SK-N-SH (cell line): ENCODE measurements around the gene SLC34A3. TPM values are rescaled to one million over a fixed set of nuclear protein-coding genes. Genes with fewer than 3 reads are reported as not detected.

ENCODE experiments used
- CTCF ChIA-PET: fragments of 300-600, 350-600 bp; formaldehyde crosslinking; extraction: SDS; loops from one replicate; lab custom pipeline; 2021; lab: Yijun Ruan, JAX
- POLR2A ChIA-PET: fragments of 350-600 bp; sonication (Branson Sonifier 250); formaldehyde crosslinking; extraction: SDS; loops from one replicate; lab custom pipeline; 2020; ENCODE audit warnings: antibody characterized with exemption, inconsistent platforms; lab: Yijun Ruan, JAX
- DNase-seq: peaks from one replicate; pipeline ENCODE4 v3.0.0; 2012
- H2AFZ ChIP-seq: fragments of 200-600 bp; sonication (generic); 2 replicates; pipeline ENCODE4 v1.8.1; 2016; ENCODE audit warnings: antibody characterized with exemption, mild to moderate bottlenecking, low read depth
- H3F3A ChIP-seq: fragments of 200-600 bp; sonication (generic); replicated peaks from 2 replicates; pipeline ENCODE3; 2016; ENCODE audit warnings: antibody characterized with exemption, mild to moderate bottlenecking; ENCODE audit not compliant: insufficient read depth
- H3K27ac ChIP-seq, 2 experiments: fragments of 200-500 bp in 1 of 2; fragments of 200-600 bp in 1 of 2; sonication (Bioruptor generic) in 1 of 2; sonication (generic), shearing (Covaris generic) in 1 of 2; 2 replicates each; pipeline versions ENCODE4 v1.5.1 to v1.6.1; 2014 to 2016; ENCODE audit warnings: low read depth in 2 of 2, inconsistent platforms in 1 of 2, low read length in 1 of 2, mild to moderate bottlenecking in 1 of 2, mixed read lengths in 1 of 2
- H3K27me3 ChIP-seq: fragments of 200-600 bp; sonication (generic), shearing (Covaris generic); 2 replicates; pipeline ENCODE4 v1.6.1; 2016; ENCODE audit warnings: mixed run types; ENCODE audit not compliant: insufficient read depth
- H3K36me3 ChIP-seq, 2 experiments: fragments of 200-500 bp in 1 of 2; fragments of 200-600 bp in 1 of 2; sonication (Bioruptor generic) in 1 of 2; sonication (generic) in 1 of 2; replicated peaks in 1 of 2; 2 replicates each; pipeline versions ENCODE3 to v1.5.1; 2014 to 2016; ENCODE audit warnings: low read length in 1 of 2, mild to moderate bottlenecking in 1 of 2; ENCODE audit not compliant: insufficient read depth in 2 of 2, control insufficient read depth in 1 of 2
- H3K4me1 ChIP-seq, 2 experiments: fragments of 200-500 bp in 1 of 2; fragments of 200-600 bp in 1 of 2; sonication (Bioruptor generic) in 1 of 2; sonication (generic), shearing (Covaris generic) in 1 of 2; 2 replicates each; pipeline versions ENCODE4 v1.5.1 to v1.6.1; 2014 to 2016; ENCODE audit warnings: low read depth in 1 of 2, low read length in 1 of 2, mixed run types in 1 of 2; ENCODE audit not compliant: insufficient read depth in 2 of 2, control insufficient read depth in 1 of 2
- H3K4me2 ChIP-seq: fragments of 200-600 bp; sonication (generic), shearing (Covaris generic); 2 replicates; pipeline ENCODE4 v1.6.1; 2017; ENCODE audit warnings: mixed run types
- H3K4me3 ChIP-seq, 2 experiments: fragments of 200-500 bp in 1 of 2; fragments of 200-600 bp in 1 of 2; sonication (Bioruptor generic) in 1 of 2; sonication (generic), shearing (Covaris generic) in 1 of 2; 2 replicates each; pipeline versions ENCODE4 v1.5.1 to v1.8.1; 2014 to 2016; ENCODE audit warnings: low read depth in 2 of 2, inconsistent platforms in 1 of 2, low read length in 1 of 2, mild to moderate bottlenecking in 1 of 2, mixed read lengths in 1 of 2, moderate library complexity in 1 of 2
- H3K79me2 ChIP-seq: fragments of 200-600 bp; sonication (generic); 2 replicates; pipeline ENCODE4 v1.8.1; 2017; ENCODE audit warnings: mild to moderate bottlenecking; ENCODE audit not compliant: insufficient read depth
- H3K9ac ChIP-seq: fragments of 200-600 bp; sonication (generic); 2 replicates; pipeline ENCODE4 v1.6.1; 2017; ENCODE audit warnings: mixed run types
- H3K9me2 ChIP-seq: fragments of 200-600 bp; sonication (generic); 2 replicates; pipeline ENCODE4 v1.6.1; 2017; ENCODE audit warnings: mixed run types
- H3K9me3 ChIP-seq: fragments of 200-600 bp; sonication (generic); 2 replicates; pipeline ENCODE4 v1.6.1; 2017; ENCODE audit warnings: mixed run types, mild to moderate bottlenecking, moderate library complexity
- H4K20me1 ChIP-seq: fragments of 200-600 bp; sonication (generic); 2 replicates; pipeline ENCODE4 v1.6.1; 2017; ENCODE audit warnings: mild to moderate bottlenecking, mixed run types; ENCODE audit not compliant: insufficient read depth
- CHD2 ChIP-seq: fragments of 150-350 bp; IDR thresholded peaks from 2 replicates; pipeline ENCODE4 v1.6.1; 2018; ENCODE audit warnings: low read length; ENCODE audit not compliant: partially characterized antibody
- ELF1 ChIP-seq: IDR thresholded peaks from 2 replicates; pipeline ENCODE4 v1.4.0; 2012
- EP300 ChIP-seq, 2 experiments: IDR thresholded peaks; 2 replicates each; pipeline versions ENCODE4 v1.4.0 to v1.6.1; 2012; ENCODE audit warnings: borderline replicate concordance in 1 of 2, low read depth in 1 of 2, low read length in 1 of 2
- FOSL2 ChIP-seq: IDR thresholded peaks from 2 replicates; pipeline ENCODE4 v1.4.0; 2012; ENCODE audit warnings: low read depth, mild to moderate bottlenecking, moderate library complexity, borderline replicate concordance
- FOXJ3 ChIP-seq: sonication (generic); formaldehyde crosslinking; IDR thresholded peaks from 2 replicates; pipeline ENCODE4 v1.5.1; 2020; ENCODE audit warnings: mild to moderate bottlenecking, missing genetic modification reagents
- GATA2 ChIP-seq: sonication (generic); formaldehyde crosslinking; IDR thresholded peaks from 2 replicates; pipeline ENCODE4 v1.5.0; 2020; ENCODE audit warnings: mild to moderate bottlenecking, missing genetic modification reagents
- IRF3 ChIP-seq: fragments of 150-350 bp; IDR thresholded peaks from 2 replicates; pipeline ENCODE4 v1.6.1; 2016; ENCODE audit warnings: mild to moderate bottlenecking, low read depth, low read length
- JUND ChIP-seq: IDR thresholded peaks from 2 replicates; pipeline ENCODE4 v1.4.0; 2012
- MAX ChIP-seq: IDR thresholded peaks from 2 replicates; pipeline ENCODE4 v1.4.0; 2012; ENCODE audit warnings: low read depth
- MEF2A ChIP-seq: IDR thresholded peaks from 2 replicates; pipeline ENCODE4 v1.4.0; 2012; ENCODE audit warnings: low read depth, borderline replicate concordance
- PBX3 ChIP-seq: IDR thresholded peaks from 2 replicates; pipeline ENCODE4; 2012
- POLR2AphosphoS5 ChIP-seq: IDR thresholded peaks from 2 replicates; pipeline ENCODE4 v1.6.1; 2012; ENCODE audit warnings: low read depth, low read length
- RFX5 ChIP-seq: IDR thresholded peaks from 2 replicates; pipeline ENCODE4 v1.6.1; 2012; ENCODE audit warnings: mild to moderate bottlenecking, improper control_type of control experiment, low read length
- SIN3A ChIP-seq: IDR thresholded peaks from 2 replicates; pipeline ENCODE4 v1.6.1; 2012; ENCODE audit warnings: low read depth, mild to moderate bottlenecking, low read length, moderate library complexity, borderline replicate concordance
- SMC3 ChIP-seq: IDR thresholded peaks from 2 replicates; pipeline ENCODE4 v1.6.1; 2012; ENCODE audit warnings: low read depth, low read length, improper control_type of control experiment
- WGBS: methylation state at CpG from one replicate; pipeline ENCODE4 v1.1.6; 2017; ENCODE audit warnings: low lambda C conversion rate; 5-methylcytosine and 5-hydroxymethylcytosine counted together
- polyA plus RNA-seq, 3 experiments: library from polyadenylated mRNA; depleted of rRNA; stranded (reverse); fragments of >200 nt; gene quantifications; 2 replicates each; pipeline ENCODE4 v1.2.3, GENCODE V29; 2012

The SLC34A3 gene
- polyA plus RNA-seq, 1 of the 3 experiments (the other 2 are of a cell fraction), result not detected

- TF ChIP-seq IRF3 (no peak), JUND (no peak)
These were observed 35.8 kb upstream of the SLC34A3 start (continued) for GRCh38 chr9:137194909-137195308.

- peaks cover 0 to 17% of the 10 kb centered on the region in 2 experiments for H3K36me3 ChIP-seq
- TF ChIP-seq EP300 (IDR thresholded peaks at IDR 0.05; ENCODE audit: borderline replicate concordance in 1 of 2, low read depth in 1 of 2, low read length in 1 of 2) (no peak), JUND (no peak), RFX5 (no peak), IRF3 (no peak), MAX (no peak), MEF2A (no peak)
- H3K27me3 ChIP-seq, result no peaks in the 10 kb centered on the region
- no peaks in the 10 kb centered on the region for H3K9me3 ChIP-seq
- H3K79me2 ChIP-seq, result peaks cover 63% of the 10 kb centered on the region
- POLR2A ChIA-PET, result interaction anchor here (1.4 to 1.5 kb wide), 2 partner anchors 9 to 66 kb away, joined by 3 read pairs; no protein-coding TSS in a partner anchor
- no peak overlapping the region for H2AFZ ChIP-seq
- no peaks in the 10 kb centered on the region for H3F3A ChIP-seq
- no peak overlapping the region for H3K4me3 ChIP-seq
- DNase-seq, result no peak
- no peak overlapping the region for H3K9ac ChIP-seq
- peaks cover 56% of the 10 kb centered on the region for H4K20me1 ChIP-seq
- CTCF ChIA-PET, result interaction anchor here (1.3 to 2.0 kb wide), 5 partner anchors 27 to 167 kb away, joined by 3 to 9 read pairs (median 5); partner anchors contain the start of genes NPDC1 and RNF224
- no peak overlapping the region for H3K4me2 ChIP-seq
- no peak overlapping the region for H3K27ac ChIP-seq
- 80% methylated on average over 9 of the region's 21 CpGs for WGBS
- peaks cover 12 to 20% of the 10 kb centered on the region in 2 experiments; a peak in 2 of 4 replicates for H3K4me1 ChIP-seq
- no peaks in the 10 kb centered on the region for H3K9me2 ChIP-seq
These were observed 35.0 kb upstream of the SLC34A3 start for GRCh38 chr9:137195525-137196220.

GRCh38 chr9:137198051-137198901, 32.4 kb upstream of the SLC34A3 start:
- peak overlapping the region; percentile 86 for H3K4me2 ChIP-seq
- no peaks in the 10 kb centered on the region for H3K27me3 ChIP-seq
- no peak overlapping the region; a peak in 1 of 4 replicates for H3K4me3 ChIP-seq
- peaks cover 66% of the 10 kb centered on the region for H3K79me2 ChIP-seq
- ChIA-PET POLR2A (interaction anchor here (0.6 to 2.5 kb wide), 3 partner anchors 9 to 44 kb away, joined by 3 to 20 read pairs (median 6); partner anchors contain the start of genes ANAPC2, SSNA1 and TUBB4B), CTCF (interaction anchor here (1.0 to 1.7 kb wide), 6 partner anchors 10 to 69 kb away, joined by 3 to 6 read pairs (median 4); partner anchors contain the start of genes ANAPC2, RNF224, SSNA1 and TUBB4B)
- no peaks in the 10 kb centered on the region for H3K9me3 ChIP-seq
- peaks cover 45% of the 10 kb centered on the region for H4K20me1 ChIP-seq
- H3K9me2 ChIP-seq, result no peaks in the 10 kb centered on the region
- H3K9ac ChIP-seq, result no peak overlapping the region
- WGBS, result 91% methylated on average over 12 of the region's 19 CpGs
- no peaks in the 10 kb centered on the region for H3K36me3 ChIP-seq
- H3K27ac ChIP-seq, result no peak overlapping the region
- H3K4me1 ChIP-seq, result peaks cover 12 to 28% of the 10 kb centered on the region in 2 experiments; a peak in 3 of 4 replicates
- no peak overlapping the region for H2AFZ ChIP-seq
- H3F3A ChIP-seq, result peaks cover 14% of the 10 kb centered on the region
- DNase-seq, result no peak
- TF ChIP-seq GATA2 (CRISPR knock-in tag) (no peak), PBX3 (no peak), POLR2AphosphoS5 (no peak), SMC3 (no peak), SIN3A (no peak), CHD2 (no peak), FOSL2 (no peak), ELF1 (no peak), MEF2A (no peak), IRF3 (no peak), RFX5 (no peak), FOXJ3 (no peak)
